Neuron (in vitro differentiated cells): Measurements from ENCODE around the gene GRID2.

Experiments used
- H2AFZ ChIP-seq: one replicate; pipeline ENCODE4 v1.6.1; 2013; ENCODE audit warnings: low read depth, mild to moderate bottlenecking, inconsistent platforms, low read length, moderate library complexity
- H3K27me3 ChIP-seq: one replicate; pipeline ENCODE4 v1.6.1; 2013; ENCODE audit warnings: low read length; ENCODE audit not compliant: insufficient read depth
- H3K36me3 ChIP-seq: one replicate; pipeline ENCODE4 v1.6.1; 2013; ENCODE audit warnings: low read length; ENCODE audit not compliant: insufficient read depth
- H3K4me1 ChIP-seq: one replicate; pipeline ENCODE4 v1.6.1; 2013; ENCODE audit warnings: low read length; ENCODE audit not compliant: insufficient read depth
- H3K4me3 ChIP-seq: 2 replicates; pipeline ENCODE4 v1.5.1; 2013; ENCODE audit warnings: mild to moderate bottlenecking, low read length, moderate library complexity
- H3K9me3 ChIP-seq: one replicate; pipeline ENCODE4 v1.6.1; 2013; ENCODE audit warnings: low read length

Gene GRID2

DNA sequence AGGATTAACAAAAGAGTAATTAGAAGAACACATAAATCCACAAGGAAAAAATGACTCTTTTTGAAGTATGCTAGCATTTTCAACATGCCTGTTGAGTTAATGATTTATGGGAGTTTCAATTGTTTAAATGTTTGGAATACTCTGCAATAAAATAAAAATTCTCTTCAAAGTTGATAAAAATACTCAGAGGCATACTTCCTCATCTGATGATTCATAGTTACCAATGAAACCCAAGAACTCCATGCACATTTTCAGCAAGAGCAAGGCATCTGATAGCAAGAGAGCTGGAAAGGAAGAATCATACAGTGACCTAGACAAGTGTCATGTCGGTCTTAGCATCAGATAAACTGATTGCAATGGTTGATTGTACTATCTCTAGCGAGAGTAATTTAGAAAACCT is 1081.1 kb downstream of the GRID2 start:
- Histone ChIP-seq H3K36me3 (no peaks in the 10 kb centered on the region), H3K4me3 (no peak overlapping the region), H3K27me3 (no peaks in the 10 kb centered on the region), H2AFZ (no peak overlapping the region), H3K4me1 (peaks cover 3% of the 10 kb centered on the region), H3K9me3 (no peaks in the 10 kb centered on the region)

DNA sequence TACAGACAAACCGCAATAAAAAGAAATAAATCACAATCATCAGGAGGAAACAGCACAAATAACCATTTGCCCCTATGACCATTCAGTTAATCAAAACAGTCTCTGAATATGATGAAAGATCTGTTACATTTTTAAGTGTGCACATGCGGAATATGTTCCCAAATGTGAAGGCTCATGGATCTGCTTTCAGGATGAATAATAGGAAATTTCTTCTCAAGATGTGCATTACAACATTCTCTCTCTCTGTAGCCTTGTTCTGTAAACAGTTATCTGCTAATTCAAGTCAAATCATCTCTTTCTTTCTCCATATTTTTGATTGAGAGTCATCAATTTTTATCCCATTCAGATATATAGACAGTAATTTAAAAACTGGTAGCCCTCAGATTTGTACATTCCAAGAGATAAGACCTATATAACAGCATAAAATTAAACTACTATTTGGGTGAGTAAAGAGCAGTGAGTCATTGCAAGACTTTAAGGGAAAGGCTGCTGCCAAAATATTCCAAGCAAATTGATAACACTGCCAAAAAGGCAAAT is 1090.8 kb downstream of the GRID2 start:
- Histone ChIP-seq H3K4me1 (no peaks in the 10 kb centered on the region), H2AFZ (no peak overlapping the region), H3K9me3 (no peaks in the 10 kb centered on the region), H3K4me3 (no peak overlapping the region), H3K27me3 (no peaks in the 10 kb centered on the region), H3K36me3 (no peaks in the 10 kb centered on the region)

DNA sequence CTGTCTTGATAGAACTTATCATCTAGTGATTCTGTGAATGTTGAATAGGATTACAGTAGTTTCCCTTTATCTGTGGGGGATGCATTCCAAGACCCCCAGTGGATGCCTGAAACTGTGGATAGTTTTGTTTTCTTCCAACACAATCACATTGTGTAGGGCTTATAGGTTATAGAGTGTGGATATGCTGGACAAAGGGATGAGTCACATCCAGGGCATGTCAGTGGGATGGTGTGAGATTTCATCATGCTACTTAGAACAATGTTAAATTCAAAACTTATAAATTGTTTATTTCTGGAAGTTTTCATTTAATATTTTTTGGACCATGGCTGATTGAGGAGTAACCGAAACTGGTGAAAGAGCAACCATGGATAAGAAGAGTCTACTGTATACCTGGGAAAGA is 1092.5 kb downstream of the GRID2 start:
- H3K9me3 ChIP-seq, result no peaks in the 10 kb centered on the region

GRCh38 chr4:93403571-93403970 is 1099.8 kb downstream of the GRID2 start:
- Histone ChIP-seq H3K4me1 (peaks cover 11% of the 10 kb centered on the region), H3K27me3 (no peaks in the 10 kb centered on the region), H3K36me3 (no peaks in the 10 kb centered on the region), H2AFZ (no peak overlapping the region), H3K9me3 (no peaks in the 10 kb centered on the region), H3K4me3 (no peak overlapping the region)

More for the DNA sequence above, 1092.5 kb downstream of the GRID2 start:
- no peak overlapping the region for H3K4me3 ChIP-seq
- H2AFZ ChIP-seq, result no peak overlapping the region
- no peaks in the 10 kb centered on the region for H3K36me3 ChIP-seq
- H3K27me3 ChIP-seq, result no peaks in the 10 kb centered on the region
- H3K4me1 ChIP-seq, result no peaks in the 10 kb centered on the region

GRCh38 chr4:93407493-93408275 is 1103.9 kb downstream of the GRID2 start:
- Histone ChIP-seq H2AFZ (no peak overlapping the region), H3K4me1 (peaks cover 11% of the 10 kb centered on the region), H3K9me3 (no peaks in the 10 kb centered on the region), H3K27me3 (no peaks in the 10 kb centered on the region), H3K36me3 (no peaks in the 10 kb centered on the region), H3K4me3 (no peak overlapping the region)

DNA sequence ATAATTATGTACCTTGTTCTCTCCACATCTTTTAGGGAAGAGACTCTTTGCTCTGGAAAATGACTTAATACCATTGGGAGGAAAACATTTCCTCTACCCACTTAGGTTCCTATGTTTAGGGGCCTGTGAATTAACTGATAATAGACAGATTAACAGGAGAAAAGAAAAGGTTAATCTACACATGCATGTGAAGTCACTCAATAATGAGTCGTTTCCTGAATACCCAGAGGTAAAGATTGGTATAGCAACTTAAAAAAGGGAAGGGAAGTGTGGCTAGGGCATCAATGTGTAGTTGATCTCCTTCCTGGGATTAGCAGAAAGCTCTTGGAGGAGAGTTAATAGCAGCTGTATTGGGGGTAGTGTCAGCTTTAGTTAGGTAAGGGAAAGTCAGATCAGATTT is 1105.3 kb downstream of the GRID2 start:
- no peaks in the 10 kb centered on the region for H3K9me3 ChIP-seq
- no peak overlapping the region for H3K4me3 ChIP-seq
- H3K27me3 ChIP-seq, result no peaks in the 10 kb centered on the region
- peaks cover 11% of the 10 kb centered on the region for H3K4me1 ChIP-seq
- peak overlapping the region; percentile 36 for H2AFZ ChIP-seq
- no peaks in the 10 kb centered on the region for H3K36me3 ChIP-seq

DNA sequence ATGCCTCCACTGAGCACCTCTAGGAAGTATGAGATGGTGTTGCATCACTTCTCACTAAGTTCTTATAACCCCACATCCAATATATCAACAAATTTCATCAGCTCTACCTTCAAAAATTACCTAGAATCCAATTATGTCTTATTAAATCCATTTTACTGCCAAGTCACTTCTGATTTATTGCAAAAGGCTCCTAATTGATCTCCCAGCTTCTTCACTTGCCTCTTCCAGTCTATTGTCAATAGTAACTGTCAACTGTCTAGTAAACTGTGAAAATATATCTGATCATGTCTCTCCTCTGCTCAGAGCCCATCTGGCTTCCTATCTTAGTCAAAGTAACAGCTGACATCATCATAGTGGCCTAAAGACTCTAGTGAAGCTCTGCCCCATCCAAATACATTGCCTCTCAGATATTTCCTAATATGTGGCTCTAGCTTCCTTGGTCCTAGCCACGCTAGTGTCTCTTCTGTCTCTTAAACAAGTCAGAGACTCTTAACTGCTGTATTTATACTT is 1110.3 kb downstream of the GRID2 start:
- H3K4me3 ChIP-seq, result no peak overlapping the region
- no peaks in the 10 kb centered on the region for H3K9me3 ChIP-seq
- H3K27me3 ChIP-seq, result no peaks in the 10 kb centered on the region
- H3K4me1 ChIP-seq, result peaks cover 3% of the 10 kb centered on the region
- H3K36me3 ChIP-seq, result no peaks in the 10 kb centered on the region
- H2AFZ ChIP-seq, result no peak overlapping the region

- Histone ChIP-seq H3K27me3 (no peaks in the 10 kb centered on the region), H3K4me1 (peaks cover 3% of the 10 kb centered on the region), H3K9me3 (no peaks in the 10 kb centered on the region), H2AFZ (no peak overlapping the region), H3K36me3 (no peaks in the 10 kb centered on the region), H3K4me3 (no peak overlapping the region)
Measured at GRCh38 chr4:93416344-93417128, 1112.8 kb downstream of the GRID2 start.

DNA sequence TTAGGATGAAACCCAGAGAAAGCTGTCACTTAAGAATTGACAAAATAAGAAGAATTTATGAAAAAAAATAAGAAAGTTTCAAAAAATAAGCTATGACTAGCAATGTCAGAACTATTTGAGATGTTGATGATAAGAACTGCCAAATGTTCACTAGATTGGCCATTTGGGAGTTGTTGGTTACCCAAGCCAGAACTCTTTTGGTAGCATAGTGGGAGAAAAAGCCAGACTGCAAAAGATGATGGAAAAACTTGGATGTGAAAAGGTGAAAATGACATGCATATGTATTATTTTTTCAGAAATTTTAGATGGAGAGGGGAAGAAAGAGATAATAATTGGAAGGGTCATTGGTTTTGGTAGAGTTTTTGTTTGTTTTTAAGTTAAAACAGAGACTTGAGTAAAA is 1127.6 kb downstream of the GRID2 start:
- Histone ChIP-seq H3K27me3 (no peaks in the 10 kb centered on the region), H3K4me1 (no peaks in the 10 kb centered on the region), H3K9me3 (no peaks in the 10 kb centered on the region), H3K4me3 (no peak overlapping the region), H2AFZ (no peak overlapping the region), H3K36me3 (no peaks in the 10 kb centered on the region)

GRCh38 chr4:93433840-93434239 is 1130.1 kb downstream of the GRID2 start:
- H3K4me3 ChIP-seq, result no peak overlapping the region
- H3K9me3 ChIP-seq, result no peaks in the 10 kb centered on the region
- H3K27me3 ChIP-seq, result no peaks in the 10 kb centered on the region
- H3K36me3 ChIP-seq, result no peaks in the 10 kb centered on the region
- peaks cover 6% of the 10 kb centered on the region for H3K4me1 ChIP-seq
- H2AFZ ChIP-seq, result no peak overlapping the region

DNA sequence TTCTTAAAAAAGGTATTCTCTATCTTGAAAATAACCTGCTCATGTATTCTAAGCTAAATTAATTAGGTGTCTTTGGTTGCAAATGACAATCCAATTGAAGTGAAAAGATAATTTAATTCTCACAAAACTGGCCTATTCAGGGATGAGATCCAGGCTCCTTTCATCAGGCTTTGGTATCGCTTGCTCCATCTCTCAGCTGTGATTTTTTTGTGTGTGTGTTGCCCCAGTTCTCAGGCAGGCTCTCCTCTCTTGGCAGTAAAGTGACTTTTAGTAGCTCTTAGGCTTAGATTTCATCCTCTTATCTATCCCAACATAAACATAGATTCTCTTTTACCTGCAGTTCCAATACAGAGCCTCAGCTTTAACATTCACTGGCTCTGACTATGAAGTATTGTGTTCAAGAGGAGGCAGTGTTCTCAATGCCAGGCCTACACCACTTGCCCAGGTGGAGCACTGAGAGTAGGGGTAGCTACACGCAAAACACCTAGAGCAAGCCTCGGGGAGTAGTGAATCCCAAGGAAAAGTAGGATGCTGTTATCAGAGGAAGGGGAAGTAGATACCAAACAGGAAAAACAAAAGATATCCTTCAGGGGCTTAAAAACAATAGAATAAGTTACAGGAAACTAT is 1132.3 kb downstream of the GRID2 start:
- no peak overlapping the region for H2AFZ ChIP-seq
- no peaks in the 10 kb centered on the region for H3K27me3 ChIP-seq
- no peaks in the 10 kb centered on the region for H3K36me3 ChIP-seq
- no peaks in the 10 kb centered on the region for H3K9me3 ChIP-seq
- H3K4me1 ChIP-seq, result peaks cover 6% of the 10 kb centered on the region
- no peak overlapping the region for H3K4me3 ChIP-seq

GRCh38 chr4:93437991-93438390 is 1134.2 kb downstream of the GRID2 start:
- H3K4me1 ChIP-seq, result peaks cover 6% of the 10 kb centered on the region
- no peaks in the 10 kb centered on the region for H3K9me3 ChIP-seq
- no peaks in the 10 kb centered on the region for H3K36me3 ChIP-seq

GRCh38 chr4:93444860-93445259 is 1141.1 kb downstream of the GRID2 start:
- H3K36me3 ChIP-seq, result no peaks in the 10 kb centered on the region
- no peak overlapping the region for H3K4me3 ChIP-seq
- no peaks in the 10 kb centered on the region for H3K4me1 ChIP-seq
- H3K9me3 ChIP-seq, result no peaks in the 10 kb centered on the region
- H2AFZ ChIP-seq, result no peak overlapping the region
- H3K27me3 ChIP-seq, result no peaks in the 10 kb centered on the region

More at GRCh38 chr4:93437991-93438390, 1134.2 kb downstream of the GRID2 start:
- Histone ChIP-seq H3K27me3 (no peaks in the 10 kb centered on the region), H2AFZ (no peak overlapping the region), H3K4me3 (no peak overlapping the region)
